Breast epithelium (tissue), 3 donors: Measurements from ENCODE around the gene EAF1.

ENCODE experiments used
- POLR2A ChIP-seq: fragments of 450-650 bp; IDR thresholded peaks from one replicate; pipeline ENCODE4 v1.6.1; 2016; ENCODE audit warnings: antibody characterized with exemption, mild to moderate bottlenecking, moderate library complexity
- TF ChIP-seq, protein P1 (sequence below), 3 donors: fragments of 450-650 bp; IDR thresholded peaks; one replicate each; pipeline ENCODE4 v1.5.1; 2016 to 2017; ENCODE audit warnings: antibody characterized with exemption in 3 of 3, mild to moderate bottlenecking in 3 of 3, moderate library complexity in 3 of 3

DNA sequence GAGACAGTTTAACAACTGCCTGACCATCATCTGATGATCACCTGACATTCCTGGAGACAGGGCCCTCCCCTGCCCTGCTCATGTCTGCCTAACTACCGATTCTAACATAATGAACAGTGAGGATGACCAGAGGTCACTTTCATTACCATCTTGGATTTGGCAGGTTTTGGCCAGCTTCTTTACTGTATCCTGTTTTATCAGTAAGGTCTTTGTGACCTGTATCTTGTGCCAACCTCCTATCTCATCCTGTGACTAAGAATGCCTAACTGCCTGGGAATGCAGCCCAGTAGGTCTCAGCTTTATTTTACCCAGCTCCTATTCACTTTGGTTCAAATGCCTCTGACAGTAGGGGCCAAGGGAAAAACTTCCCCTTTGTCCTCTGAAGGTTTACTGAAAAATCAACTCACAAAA, 40.2 kb upstream of the EAF1 start:
- TF ChIP-seq, protein P1, sequence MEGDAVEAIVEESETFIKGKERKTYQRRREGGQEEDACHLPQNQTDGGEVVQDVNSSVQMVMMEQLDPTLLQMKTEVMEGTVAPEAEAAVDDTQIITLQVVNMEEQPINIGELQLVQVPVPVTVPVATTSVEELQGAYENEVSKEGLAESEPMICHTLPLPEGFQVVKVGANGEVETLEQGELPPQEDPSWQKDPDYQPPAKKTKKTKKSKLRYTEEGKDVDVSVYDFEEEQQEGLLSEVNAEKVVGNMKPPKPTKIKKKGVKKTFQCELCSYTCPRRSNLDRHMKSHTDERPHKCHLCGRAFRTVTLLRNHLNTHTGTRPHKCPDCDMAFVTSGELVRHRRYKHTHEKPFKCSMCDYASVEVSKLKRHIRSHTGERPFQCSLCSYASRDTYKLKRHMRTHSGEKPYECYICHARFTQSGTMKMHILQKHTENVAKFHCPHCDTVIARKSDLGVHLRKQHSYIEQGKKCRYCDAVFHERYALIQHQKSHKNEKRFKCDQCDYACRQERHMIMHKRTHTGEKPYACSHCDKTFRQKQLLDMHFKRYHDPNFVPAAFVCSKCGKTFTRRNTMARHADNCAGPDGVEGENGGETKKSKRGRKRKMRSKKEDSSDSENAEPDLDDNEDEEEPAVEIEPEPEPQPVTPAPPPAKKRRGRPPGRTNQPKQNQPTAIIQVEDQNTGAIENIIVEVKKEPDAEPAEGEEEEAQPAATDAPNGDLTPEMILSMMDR (IDR thresholded peaks at IDR 0.05): no peak
- TF ChIP-seq POLR2A: no peak
